ENCODE measurements around the gene MRO.

- no peak for TF ChIP-seq POLR2AphosphoS5 (IDR thresholded peaks at IDR 0.05; ENCODE audit: low read depth)
- TF ChIP-seq, protein P1, sequence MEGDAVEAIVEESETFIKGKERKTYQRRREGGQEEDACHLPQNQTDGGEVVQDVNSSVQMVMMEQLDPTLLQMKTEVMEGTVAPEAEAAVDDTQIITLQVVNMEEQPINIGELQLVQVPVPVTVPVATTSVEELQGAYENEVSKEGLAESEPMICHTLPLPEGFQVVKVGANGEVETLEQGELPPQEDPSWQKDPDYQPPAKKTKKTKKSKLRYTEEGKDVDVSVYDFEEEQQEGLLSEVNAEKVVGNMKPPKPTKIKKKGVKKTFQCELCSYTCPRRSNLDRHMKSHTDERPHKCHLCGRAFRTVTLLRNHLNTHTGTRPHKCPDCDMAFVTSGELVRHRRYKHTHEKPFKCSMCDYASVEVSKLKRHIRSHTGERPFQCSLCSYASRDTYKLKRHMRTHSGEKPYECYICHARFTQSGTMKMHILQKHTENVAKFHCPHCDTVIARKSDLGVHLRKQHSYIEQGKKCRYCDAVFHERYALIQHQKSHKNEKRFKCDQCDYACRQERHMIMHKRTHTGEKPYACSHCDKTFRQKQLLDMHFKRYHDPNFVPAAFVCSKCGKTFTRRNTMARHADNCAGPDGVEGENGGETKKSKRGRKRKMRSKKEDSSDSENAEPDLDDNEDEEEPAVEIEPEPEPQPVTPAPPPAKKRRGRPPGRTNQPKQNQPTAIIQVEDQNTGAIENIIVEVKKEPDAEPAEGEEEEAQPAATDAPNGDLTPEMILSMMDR (IDR thresholded peaks at IDR 0.05; ENCODE audit: insufficient read depth, low read length), result no peak
- TF ChIP-seq GABPA (IDR thresholded peaks at IDR 0.05; ENCODE audit: low read depth), result no peak
Measured at GRCh38 chr18:50822756-50823155, 2.9 kb upstream of the MRO start.
